Measurements from ENCODE around the gene HSPA1B. TPM values are rescaled to one million over a fixed set of nuclear protein-coding genes. Genes with fewer than 3 reads are reported as not detected.
A peak's percentile ranks its signal among the peaks of the same experiment; 100 is the strongest.

Gene HSPA1B
- total and polyA plus RNA-seq, 2 of the 4 experiments (the other 2 are of a cell fraction) = 61.1 to 93.6 TPM

Small RNAs within 50 kb of the gene (microRNA-seq; reads per million reads assigned to microRNA genes)
- not detected for gene RF00019 (ENCODE audit: insufficient read depth, insufficient read length)
- gene SNORD48 (ENCODE audit: insufficient read depth, insufficient read length) = 1,363 reads per million, percentile 94 among the genes with 10 or more reads in this experiment
- not detected for gene SNORD52 (ENCODE audit: insufficient read depth, insufficient read length)

Small RNAs within 50 kb of the gene (small RNA-seq; reads per million reads assigned to genes)
- gene RF00019 = 0 reads per million in 5 experiments
- 5.8 to 103 (median 46.1) reads per million in 5 experiments for gene SNORD48
- gene SNORD52 = 0 reads per million in 5 experiments

Other genes starting within 250 kb of the HSPA1B start
Only the 30 nearest of the 38 such genes appear.
- 0.83 and 1.4 TPM in 2 replicates for gene APOM, start 171.8 kb upstream of the HSPA1B start, total RNA-seq (2012; rRNA removed)
- 3.5 and 3.8 TPM in 2 replicates for gene APOM, start 171.8 kb upstream of the HSPA1B start, polyA plus RNA-seq (2012; rRNA removed)
- 13.1 and 14.2 TPM in 2 replicates for gene C6orf47, start 167.0 kb upstream of the HSPA1B start, total RNA-seq (2012; rRNA removed)
- gene C6orf47, start 167.0 kb upstream of the HSPA1B start, polyA plus RNA-seq (2012; rRNA removed) = 8.9 and 9.0 TPM in 2 replicates
- 6.1 and 7.2 TPM in 2 replicates for gene GPANK1, start 162.7 kb upstream of the HSPA1B start, total RNA-seq (2012; rRNA removed)
- 13.8 and 16.7 TPM in 2 replicates for gene GPANK1, start 162.7 kb upstream of the HSPA1B start, polyA plus RNA-seq (2012; rRNA removed)
- gene CSNK2B, start 161.7 kb upstream of the HSPA1B start, total RNA-seq (2012; rRNA removed) = 218 and 240 TPM in 2 replicates
- gene CSNK2B, start 161.7 kb upstream of the HSPA1B start, polyA plus RNA-seq (2012; rRNA removed) = 178 and 194 TPM in 2 replicates
- 1.9 and 2.2 TPM in 2 replicates for gene LY6G5B, start 157.8 kb upstream of the HSPA1B start, total RNA-seq (2012; rRNA removed)
- 10.2 and 13.6 TPM in 2 replicates for gene LY6G5B, start 157.8 kb upstream of the HSPA1B start, polyA plus RNA-seq (2012; rRNA removed)
- gene LY6G5C, start 146.7 kb upstream of the HSPA1B start, total RNA-seq (2012; rRNA removed) = 0.18 TPM in 1 of 2 replicates, not detected in the other
- 2.0 and 2.1 TPM in 2 replicates for gene LY6G5C, start 146.7 kb upstream of the HSPA1B start, polyA plus RNA-seq (2012; rRNA removed)
- 30.3 and 35.1 TPM in 2 replicates for gene ABHD16A, start 124.4 kb upstream of the HSPA1B start, total RNA-seq (2012; rRNA removed)
- 31.5 and 34.6 TPM in 2 replicates for gene ABHD16A, start 124.4 kb upstream of the HSPA1B start, polyA plus RNA-seq (2012; rRNA removed)
- not detected in 2 replicates for gene LY6G6F, start 120.9 kb upstream of the HSPA1B start, total RNA-seq (2012; rRNA removed)
- not detected in 2 replicates for gene LY6G6F, start 120.9 kb upstream of the HSPA1B start, polyA plus RNA-seq (2012; rRNA removed)
- not detected in 2 replicates for gene LY6G6D, start 112.4 kb upstream of the HSPA1B start, total RNA-seq (2012; rRNA removed)
- not detected in 2 replicates for gene LY6G6D, start 112.4 kb upstream of the HSPA1B start, polyA plus RNA-seq (2012; rRNA removed)
- not detected in 2 replicates for gene LY6G6C, start 106.0 kb upstream of the HSPA1B start, total RNA-seq (2012; rRNA removed)
- not detected in 2 replicates for gene LY6G6C, start 106.0 kb upstream of the HSPA1B start, polyA plus RNA-seq (2012; rRNA removed)
- not detected in 2 replicates for gene MPIG6B, start 104.4 kb upstream of the HSPA1B start, total RNA-seq (2012; rRNA removed)
- gene MPIG6B, start 104.4 kb upstream of the HSPA1B start, polyA plus RNA-seq (2012; rRNA removed) = not detected in 2 replicates
- gene DDAH2, start 98.4 kb upstream of the HSPA1B start, total RNA-seq (2012; rRNA removed) = 40.0 and 40.7 TPM in 2 replicates
- gene DDAH2, start 98.4 kb upstream of the HSPA1B start, polyA plus RNA-seq (2012; rRNA removed) = 57.9 and 58.4 TPM in 2 replicates
- 992 and 1,185 TPM in 2 replicates for gene CLIC1, start 91.2 kb upstream of the HSPA1B start, total RNA-seq (2012; rRNA removed)
- 692 and 706 TPM in 2 replicates for gene CLIC1, start 91.2 kb upstream of the HSPA1B start, polyA plus RNA-seq (2012; rRNA removed)
- gene MSH5, start 87.7 kb upstream of the HSPA1B start, total RNA-seq (2012; rRNA removed) = 4.7 and 5.6 TPM in 2 replicates
- 14.5 and 15.7 TPM in 2 replicates for gene MSH5, start 87.7 kb upstream of the HSPA1B start, polyA plus RNA-seq (2012; rRNA removed)
- not detected in 2 replicates for gene SAPCD1, start 65.1 kb upstream of the HSPA1B start, total RNA-seq (2012; rRNA removed)
- 2.2 and 2.3 TPM in 2 replicates for gene SAPCD1, start 65.1 kb upstream of the HSPA1B start, polyA plus RNA-seq (2012; rRNA removed)
- under 0.01 and 0.28 TPM in 2 replicates for gene VWA7, start 50.4 kb upstream of the HSPA1B start, total RNA-seq (2012; rRNA removed)
- gene VWA7, start 50.4 kb upstream of the HSPA1B start, polyA plus RNA-seq (2012; rRNA removed) = 1.0 and 1.4 TPM in 2 replicates
- gene VARS1, start 32.0 kb upstream of the HSPA1B start, total RNA-seq (2012; rRNA removed) = 32.2 and 41.2 TPM in 2 replicates
- gene VARS1, start 32.0 kb upstream of the HSPA1B start, polyA plus RNA-seq (2012; rRNA removed) = 39.6 and 42.0 TPM in 2 replicates
- gene LSM2, start 20.8 kb upstream of the HSPA1B start, total RNA-seq (2012; rRNA removed) = 48.0 and 56.3 TPM in 2 replicates
- 55.0 and 61.0 TPM in 2 replicates for gene LSM2, start 20.8 kb upstream of the HSPA1B start, polyA plus RNA-seq (2012; rRNA removed)
- gene HSPA1L, start 12.5 kb upstream of the HSPA1B start, total RNA-seq (2012; rRNA removed) = 1.3 and 1.4 TPM in 2 replicates
- gene HSPA1L, start 12.5 kb upstream of the HSPA1B start, polyA plus RNA-seq (2012; rRNA removed) = 0.97 and 1.0 TPM in 2 replicates
- 94.6 and 102 TPM in 2 replicates for gene HSPA1A, start 12.2 kb upstream of the HSPA1B start, total RNA-seq (2012; rRNA removed)
- 93.1 and 95.3 TPM in 2 replicates for gene HSPA1A, start 12.2 kb upstream of the HSPA1B start, polyA plus RNA-seq (2012; rRNA removed)
- gene NEU1, start 35.1 kb downstream of the HSPA1B start, total RNA-seq (2012; rRNA removed) = 23.6 and 28.5 TPM in 2 replicates
- 36.2 and 37.3 TPM in 2 replicates for gene NEU1, start 35.1 kb downstream of the HSPA1B start, polyA plus RNA-seq (2012; rRNA removed)
- 0.36 TPM in 1 of 2 replicates, not detected in the other for gene SLC44A4, start 51.3 kb downstream of the HSPA1B start, total RNA-seq (2012; rRNA removed)
- 0.14 and 0.19 TPM in 2 replicates for gene SLC44A4, start 51.3 kb downstream of the HSPA1B start, polyA plus RNA-seq (2012; rRNA removed)
- gene EHMT2, start 70.0 kb downstream of the HSPA1B start, total RNA-seq (2012; rRNA removed) = 36.4 and 38.0 TPM in 2 replicates
- gene EHMT2, start 70.0 kb downstream of the HSPA1B start, polyA plus RNA-seq (2012; rRNA removed) = 47.7 and 51.2 TPM in 2 replicates
- 2.0 and 2.5 TPM in 2 replicates for gene ZBTB12, start 74.3 kb downstream of the HSPA1B start, total RNA-seq (2012; rRNA removed)
- gene ZBTB12, start 74.3 kb downstream of the HSPA1B start, polyA plus RNA-seq (2012; rRNA removed) = 8.1 and 8.5 TPM in 2 replicates
- under 0.01 and 0.18 TPM in 2 replicates for gene C2, start 100.0 kb downstream of the HSPA1B start, total RNA-seq (2012; rRNA removed)
- gene C2, start 100.0 kb downstream of the HSPA1B start, polyA plus RNA-seq (2012; rRNA removed) = 0.19 and 0.26 TPM in 2 replicates
- gene CFB, start 118.4 kb downstream of the HSPA1B start, total RNA-seq (2012; rRNA removed) = 1.4 and 1.8 TPM in 2 replicates
- 5.8 and 6.1 TPM in 2 replicates for gene CFB, start 118.4 kb downstream of the HSPA1B start, polyA plus RNA-seq (2012; rRNA removed)
- gene NELFE, start 131.2 kb downstream of the HSPA1B start, total RNA-seq (2012; rRNA removed) = 76.0 and 90.8 TPM in 2 replicates
- gene NELFE, start 131.2 kb downstream of the HSPA1B start, polyA plus RNA-seq (2012; rRNA removed) = 63.6 and 65.4 TPM in 2 replicates
- gene SKIC2, start 131.4 kb downstream of the HSPA1B start, total RNA-seq (2012; rRNA removed) = 30.6 and 34.7 TPM in 2 replicates
- gene SKIC2, start 131.4 kb downstream of the HSPA1B start, polyA plus RNA-seq (2012; rRNA removed) = 46.0 and 46.3 TPM in 2 replicates
- gene DXO, start 144.4 kb downstream of the HSPA1B start, total RNA-seq (2012; rRNA removed) = 7.8 and 9.3 TPM in 2 replicates
- 21.4 and 22.1 TPM in 2 replicates for gene DXO, start 144.4 kb downstream of the HSPA1B start, polyA plus RNA-seq (2012; rRNA removed)
- 0.83 and 0.90 TPM in 2 replicates for gene C4A, start 154.3 kb downstream of the HSPA1B start, total RNA-seq (2012; rRNA removed)
- gene C4A, start 154.3 kb downstream of the HSPA1B start, polyA plus RNA-seq (2012; rRNA removed) = 3.6 and 3.8 TPM in 2 replicates

Data from IMR-90 (cell line).